Ascending aorta (tissue), 2 donors: ENCODE results near the gene KLK6. TPM values are rescaled to one million over a fixed set of nuclear protein-coding genes. Genes with fewer than 3 reads are reported as not detected.
A peak's percentile ranks its signal among the peaks of the same experiment; 100 is the strongest.

Experiments used
- DNase-seq, 2 donors: peaks; one replicate each; pipeline ENCODE4 v3.0.0-alpha.2; 2019; ENCODE audit warnings: low spot score in 2 of 2
- H3K27ac ChIP-seq, 2 donors: fragments of 200-600 bp; sonication (generic); one replicate each; pipeline ENCODE4 v1.5.1; 2016 to 2017; ENCODE audit warnings: mild to moderate bottlenecking in 1 of 2
- H3K27me3 ChIP-seq: fragments of 200-600 bp; sonication (generic); one replicate; pipeline ENCODE4 v1.5.1; 2017
- H3K36me3 ChIP-seq, 2 donors: fragments of 200-600 bp; sonication (generic); one replicate each; pipeline ENCODE4 v1.5.1; 2016
- H3K4me1 ChIP-seq, 2 donors: fragments of 200-600 bp; sonication (generic); one replicate each; pipeline ENCODE4 v1.5.1; 2016 to 2017; ENCODE audit warnings: mild to moderate bottlenecking in 1 of 2
- H3K4me3 ChIP-seq, 2 donors: fragments of 200-600 bp; sonication (generic); one replicate each; pipeline ENCODE4 v1.5.1; 2016 to 2017; ENCODE audit warnings: mild to moderate bottlenecking in 1 of 2
- H3K9me3 ChIP-seq, 2 donors: fragments of 200-600 bp; sonication (generic); one replicate each; pipeline ENCODE4 v1.5.1; 2016
- intact Hi-C: fragments of 100-400 bp; cut with DNase I; formaldehyde crosslinking; loops from one replicate; pipeline ENCODE4 v1.15.1; 2023
- total RNA-seq: library from RNA; depleted of rRNA; stranded (reverse); fragments of >200 nt; gene quantifications from one replicate; pipeline ENCODE4 v1.1.0, GENCODE V29; 2016
- TF ChIP-seq, protein P1 (sequence below), 3 experiments: fragments of 200-600 bp in 2 of 3; fragments of 450-650 bp in 1 of 3; sonication (generic) in 2 of 3; IDR thresholded peaks; one replicate each; pipeline ENCODE4 v1.5.1; 2016 to 2019; ENCODE audit warnings: antibody characterized with exemption in 3 of 3, mild to moderate bottlenecking in 1 of 3, moderate library complexity in 1 of 3

The KLK6 gene
- total RNA-seq, result not detected

DNA sequence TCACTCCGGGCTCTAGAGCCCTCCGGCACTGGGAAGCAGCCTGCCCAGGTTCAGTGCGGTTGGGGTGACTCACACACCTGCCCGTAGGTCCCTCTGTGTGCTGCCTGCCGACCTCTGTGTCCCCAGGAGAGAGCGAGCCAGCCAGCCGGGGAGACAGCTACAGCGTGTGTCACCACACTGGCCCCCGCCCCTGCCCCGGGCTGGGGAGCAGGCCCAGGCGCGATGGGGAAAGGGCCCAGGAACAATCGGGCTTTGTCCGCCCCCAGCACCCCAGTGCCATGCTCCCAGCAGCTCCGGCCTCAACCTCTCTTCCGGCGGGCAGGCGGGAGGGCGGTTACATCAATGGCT is at the start of gene KLK6:
KLK6 (minus strand) TSS at position 179 of the 348 bp plus-strand sequence. CDS start 1,487 bp downstream, outside the sequence.
- no peak within 1 kb of the TSS for H3K4me3 ChIP-seq
- H3K27me3 ChIP-seq, result no peaks in the 10 kb centered on the region
- H3K9me3 ChIP-seq, result no peaks in the 10 kb centered on the region
- H3K4me1 ChIP-seq, result no peaks in the 10 kb centered on the region
- no peaks in the 10 kb centered on the region for H3K36me3 ChIP-seq
- intact Hi-C loops, result no loop called here
- no peak for DNase-seq
- no peak within 1 kb of the TSS for H3K27ac ChIP-seq
- TF ChIP-seq, protein P1, sequence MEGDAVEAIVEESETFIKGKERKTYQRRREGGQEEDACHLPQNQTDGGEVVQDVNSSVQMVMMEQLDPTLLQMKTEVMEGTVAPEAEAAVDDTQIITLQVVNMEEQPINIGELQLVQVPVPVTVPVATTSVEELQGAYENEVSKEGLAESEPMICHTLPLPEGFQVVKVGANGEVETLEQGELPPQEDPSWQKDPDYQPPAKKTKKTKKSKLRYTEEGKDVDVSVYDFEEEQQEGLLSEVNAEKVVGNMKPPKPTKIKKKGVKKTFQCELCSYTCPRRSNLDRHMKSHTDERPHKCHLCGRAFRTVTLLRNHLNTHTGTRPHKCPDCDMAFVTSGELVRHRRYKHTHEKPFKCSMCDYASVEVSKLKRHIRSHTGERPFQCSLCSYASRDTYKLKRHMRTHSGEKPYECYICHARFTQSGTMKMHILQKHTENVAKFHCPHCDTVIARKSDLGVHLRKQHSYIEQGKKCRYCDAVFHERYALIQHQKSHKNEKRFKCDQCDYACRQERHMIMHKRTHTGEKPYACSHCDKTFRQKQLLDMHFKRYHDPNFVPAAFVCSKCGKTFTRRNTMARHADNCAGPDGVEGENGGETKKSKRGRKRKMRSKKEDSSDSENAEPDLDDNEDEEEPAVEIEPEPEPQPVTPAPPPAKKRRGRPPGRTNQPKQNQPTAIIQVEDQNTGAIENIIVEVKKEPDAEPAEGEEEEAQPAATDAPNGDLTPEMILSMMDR (IDR thresholded peaks at IDR 0.05), result no peak

DNA sequence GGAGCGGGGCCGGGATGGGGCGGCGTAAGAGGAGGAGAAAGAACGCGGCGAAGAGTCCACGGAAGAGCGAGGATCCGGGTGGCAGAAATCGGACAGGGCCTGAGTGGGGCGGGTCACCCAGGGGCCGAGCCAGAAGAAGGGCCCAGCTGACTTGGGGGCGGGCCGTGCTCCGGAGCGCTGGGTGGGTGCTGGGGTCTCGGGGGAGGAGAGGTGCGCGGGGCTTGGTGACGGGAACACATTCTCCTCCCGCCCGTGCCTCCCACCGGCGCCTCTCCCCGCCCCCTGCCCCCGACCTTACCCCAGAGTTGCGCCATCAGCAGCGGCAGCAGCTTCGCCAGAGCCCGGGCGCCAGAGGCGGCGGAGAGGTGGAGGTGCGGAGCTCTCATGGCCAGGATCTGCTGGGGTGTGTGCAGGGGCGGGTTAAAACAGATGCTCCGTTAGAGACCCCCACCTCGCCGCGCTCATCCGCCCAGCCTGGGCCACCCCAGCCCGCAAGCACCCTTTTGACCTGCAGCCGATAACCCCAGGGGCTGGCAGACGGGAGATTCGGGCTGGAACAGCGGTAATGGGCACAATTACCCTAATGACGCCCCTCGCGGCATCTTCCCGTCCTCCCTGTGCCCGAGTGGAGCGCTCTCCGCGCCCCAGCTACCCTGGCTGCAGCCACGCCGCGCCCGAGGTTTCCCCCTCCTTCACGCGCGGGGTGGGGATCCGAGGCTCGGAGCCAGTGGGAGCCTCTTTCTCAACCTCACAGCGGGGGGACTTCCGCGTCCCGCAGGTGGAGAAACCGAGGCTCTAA is 49.6 kb upstream of the KLK6 start:
- intact Hi-C loops, result no loop called here
- no peak overlapping the region for H3K27ac ChIP-seq

DNA sequence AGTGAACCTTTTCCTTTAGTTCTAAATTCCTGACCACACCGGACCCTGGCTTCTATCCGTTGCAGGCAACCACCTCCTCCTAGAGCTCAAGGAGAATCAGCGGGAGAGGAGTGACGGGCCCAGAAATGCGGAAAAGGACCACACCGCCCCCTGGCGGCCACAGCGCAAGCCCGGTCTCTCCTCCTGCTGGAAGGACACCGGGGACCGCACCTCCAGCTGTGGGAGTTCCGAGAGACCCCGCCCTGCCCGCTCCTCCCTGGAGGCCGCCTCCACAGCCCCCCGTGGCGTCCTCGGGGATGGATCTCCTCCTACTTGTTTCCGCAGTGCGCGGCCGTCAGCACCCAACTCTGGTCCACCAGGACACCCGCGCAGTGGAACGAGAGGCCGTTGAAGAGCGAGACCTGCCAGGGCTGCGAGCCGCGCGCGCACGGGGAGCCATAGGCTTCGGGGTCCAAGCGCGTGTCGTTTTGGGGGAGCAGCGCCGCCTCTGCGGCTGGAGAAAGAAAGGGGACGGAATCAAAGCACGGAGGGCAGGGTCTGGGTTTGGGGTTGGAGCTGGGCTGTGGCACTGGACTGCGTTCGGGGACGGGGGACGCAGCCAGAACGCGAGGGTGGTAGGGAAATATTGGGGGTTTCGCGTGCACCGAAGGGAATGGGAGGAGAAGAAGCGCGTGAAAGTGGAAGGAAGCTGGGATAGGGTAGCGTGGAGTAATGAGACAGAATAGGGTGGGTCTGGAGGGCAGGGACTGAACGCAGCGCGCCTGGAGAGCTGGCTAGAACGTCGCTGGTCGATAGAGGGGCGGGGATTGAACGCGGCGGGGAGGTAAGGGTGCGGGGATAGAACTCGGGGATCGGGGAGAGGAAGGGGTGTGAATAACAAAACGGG is 47.6 kb upstream of the KLK6 start:
- H3K4me3 ChIP-seq, result peak overlapping the region in 1 of 2 donors; percentile 2
- H3K27ac ChIP-seq, result no peak overlapping the region
- H3K4me1 ChIP-seq, result no peaks in the 10 kb centered on the region
- H3K36me3 ChIP-seq, result no peaks in the 10 kb centered on the region
- no peaks in the 10 kb centered on the region for H3K27me3 ChIP-seq
- TF ChIP-seq, protein P1 (IDR thresholded peaks at IDR 0.05), result peak in 2 of 3 experiments; percentile 10 to 43
- intact Hi-C loops, result no loop called here
- H3K9me3 ChIP-seq, result no peaks in the 10 kb centered on the region
- peak in 1 of 2 donors; percentile 67 for DNase-seq

More for the DNA sequence above, 49.6 kb upstream of the KLK6 start:
- Histone ChIP-seq H3K4me1 (no peaks in the 10 kb centered on the region), H3K9me3 (no peaks in the 10 kb centered on the region), H3K4me3 (peak overlapping the region in 1 of 2 donors; percentile 35), H3K27me3 (no peaks in the 10 kb centered on the region), H3K36me3 (no peaks in the 10 kb centered on the region)
- TF ChIP-seq, protein P1 (IDR thresholded peaks at IDR 0.05), result no peak
- no peak for DNase-seq

DNA sequence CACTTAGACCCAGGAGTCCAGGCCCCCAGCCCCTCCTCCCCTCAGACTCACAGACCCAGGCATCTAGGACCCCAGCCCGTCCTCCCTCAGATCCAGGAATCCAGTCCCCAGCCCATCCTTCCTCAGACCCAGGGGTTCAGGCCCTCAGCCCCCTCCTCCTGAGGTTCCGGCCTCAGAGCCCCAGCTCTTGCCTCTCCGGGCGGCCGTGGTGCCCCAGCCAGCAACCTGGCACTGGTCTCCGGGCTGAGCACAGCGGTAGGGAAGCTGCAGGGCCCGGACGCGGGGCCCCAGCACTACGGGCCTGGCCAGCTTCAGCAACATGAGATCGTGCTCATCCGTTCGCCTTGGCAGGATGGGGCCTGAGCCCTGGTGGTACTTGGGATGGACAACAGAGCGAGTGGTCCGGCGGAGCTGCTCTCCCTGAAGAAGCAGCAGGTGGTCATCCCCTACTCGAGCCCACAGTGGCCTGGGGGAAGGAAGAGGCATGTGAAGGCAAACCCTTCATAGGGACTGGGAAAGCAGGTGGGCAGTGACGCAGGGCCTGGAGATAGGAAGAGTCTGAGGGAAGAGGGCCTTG is 46.4 kb upstream of the KLK6 start:
- intact Hi-C loops, result no loop called here
- no peak overlapping the region for H3K4me3 ChIP-seq
- no peaks in the 10 kb centered on the region for H3K27me3 ChIP-seq
- no peak overlapping the region for H3K27ac ChIP-seq
- no peaks in the 10 kb centered on the region for H3K4me1 ChIP-seq
- no peaks in the 10 kb centered on the region for H3K36me3 ChIP-seq
- TF ChIP-seq, protein P1 (IDR thresholded peaks at IDR 0.05), result no peak
- no peak for DNase-seq
- H3K9me3 ChIP-seq, result no peaks in the 10 kb centered on the region

DNA sequence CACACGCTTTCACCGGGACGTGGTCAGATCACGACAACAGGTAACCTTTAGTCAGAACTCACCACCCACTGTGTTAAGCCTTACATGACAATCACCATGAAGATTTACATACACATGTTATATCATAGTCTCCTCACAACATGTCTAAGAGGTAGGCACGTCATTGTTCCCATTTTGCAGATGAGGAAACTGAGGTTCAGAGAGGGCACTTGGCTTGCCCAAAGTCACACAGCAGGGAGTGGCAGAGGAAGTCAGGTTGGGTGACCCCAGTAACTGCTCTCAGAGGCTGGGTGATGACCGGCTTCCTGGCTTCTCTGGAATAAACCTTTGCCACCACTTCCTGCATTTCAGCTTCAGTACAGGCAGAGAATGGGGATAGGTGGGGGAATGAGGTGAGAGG is 44.9 kb upstream of the KLK6 start:
- Histone ChIP-seq H3K27me3 (no peaks in the 10 kb centered on the region), H3K36me3 (no peaks in the 10 kb centered on the region)
- intact Hi-C loops, result no loop called here

More for the DNA sequence above, 44.9 kb upstream of the KLK6 start:
- Histone ChIP-seq H3K9me3 (no peaks in the 10 kb centered on the region), H3K4me3 (no peak overlapping the region), H3K4me1 (no peaks in the 10 kb centered on the region), H3K27ac (no peak overlapping the region)
- TF ChIP-seq, protein P1 (IDR thresholded peaks at IDR 0.05), result no peak
- DNase-seq, result no peak
